ENCODE measurements around the gene RAC3.

RAC3 gene

GRCh38 chr17:82083009-82083408, 51.5 kb downstream of the RAC3 start:
- H3K9me3 ChIP-seq (ENCODE audit: control insufficient read depth in 1 of 2, low read length in 2 of 2) = no peaks in the 10 kb centered on the region
- H3K27me3 ChIP-seq (ENCODE audit: control insufficient read depth in 1 of 2, insufficient read depth in 2 of 2, low read length in 2 of 2) = no peaks in the 10 kb centered on the region
- no peaks in the 10 kb centered on the region for H3K4me1 ChIP-seq (ENCODE audit: control insufficient read depth in 1 of 2, insufficient read depth in 2 of 2, low read length in 2 of 2)
- H3K9ac ChIP-seq (ENCODE audit: low read depth in 1 of 2, low read length in 2 of 2) = no peak overlapping the region
- H3K27ac ChIP-seq (ENCODE audit: low read depth, low read length) = no peak overlapping the region
- no peak overlapping the region for H3K4me3 ChIP-seq (ENCODE audit: low read depth in 1 of 2, low read length in 2 of 2)
- peaks cover 27 to 93% of the 10 kb centered on the region in 2 donors for H3K36me3 ChIP-seq (ENCODE audit: control insufficient read depth in 1 of 2, insufficient read depth in 2 of 2, low read length in 2 of 2)
